OCI-LY7 (cell line): ENCODE results near the gene CD300A. TPM values are rescaled to one million over a fixed set of nuclear protein-coding genes. Genes with fewer than 3 reads are reported as not detected.
A peak's percentile ranks its signal among the peaks of the same experiment; 100 is the strongest.

Source experiments
- BruUV-seq: library from RNA; stranded (reverse); fragments of 400-500 nt; replicated peaks from 2 replicates; lab custom pipeline; 2021; lab: Mats Ljungman, UMichigan
- CTCF ChIA-PET: fragments of 300-600 bp; sonication (Branson Sonifier 250); formaldehyde crosslinking; loops from one replicate; lab custom pipeline; 2022; ENCODE audit warnings: antibody characterized with exemption; ENCODE audit not compliant: unreplicated experiment; lab: Charles Lee
- POLR2A ChIA-PET: fragments of 300-600 bp; sonication (Branson Sonifier 250); formaldehyde crosslinking; loops from one replicate; lab custom pipeline; 2022; ENCODE audit warnings: antibody characterized with exemption; lab: Charles Lee
- DNase-seq: peaks from one replicate; pipeline ENCODE4 v3.0.0-alpha.2; 2015; ENCODE audit warnings: low spot score
- H2AFZ ChIP-seq: fragments of 200-600 bp; sonication (generic), shearing (Covaris generic); 2 replicates; pipeline ENCODE4 v1.6.1; 2014; ENCODE audit warnings: mild to moderate bottlenecking, antibody characterized with exemption, low read length, moderate library complexity
- H3K27ac ChIP-seq: fragments of 200-600 bp; sonication (generic); 2 replicates; pipeline ENCODE4 v1.5.1; 2014; ENCODE audit warnings: mixed run types, low read depth, mild to moderate bottlenecking, moderate library complexity, low read length, inconsistent platforms; ENCODE audit not compliant: poor library complexity, severe bottlenecking
- H3K36me3 ChIP-seq: fragments of 200-600 bp; sonication (generic); 2 replicates; pipeline ENCODE4 v1.6.1; 2014; ENCODE audit warnings: mild to moderate bottlenecking, antibody characterized with exemption, low read length, moderate library complexity, mixed read lengths; ENCODE audit not compliant: insufficient read depth
- H3K4me1 ChIP-seq: fragments of 200-600 bp; sonication (generic); 2 replicates; pipeline ENCODE4 v1.5.1; 2014; ENCODE audit warnings: mild to moderate bottlenecking, low read length; ENCODE audit not compliant: insufficient read depth, poor library complexity, severe bottlenecking
- H3K4me2 ChIP-seq: fragments of 200-600 bp; sonication (generic); 2 replicates; pipeline ENCODE4 v1.6.1; 2014; ENCODE audit warnings: mild to moderate bottlenecking, low read length
- H3K4me3 ChIP-seq: fragments of 200-600 bp; sonication (generic); 2 replicates; pipeline ENCODE4 v1.5.1; 2014; ENCODE audit warnings: mild to moderate bottlenecking, low read depth, low read length; ENCODE audit not compliant: poor library complexity, severe bottlenecking
- H3K79me2 ChIP-seq: fragments of 200-600 bp; sonication (generic); 2 replicates; pipeline ENCODE4 v1.6.1; 2016; ENCODE audit warnings: low read depth, mild to moderate bottlenecking, low read length, moderate library complexity, mixed read lengths; ENCODE audit not compliant: insufficient read depth
- H3K9me2 ChIP-seq: fragments of 200-600 bp; sonication (generic); 2 replicates; pipeline ENCODE4 v1.6.1; 2016; ENCODE audit warnings: mild to moderate bottlenecking, low read length, mixed read lengths; ENCODE audit not compliant: insufficient read depth
- H3K9me3 ChIP-seq: fragments of 200-600 bp; sonication (generic); 2 replicates; pipeline ENCODE4 v1.6.1; 2014; ENCODE audit warnings: mild to moderate bottlenecking, mixed run types, low read length, mixed read lengths
- H4K20me1 ChIP-seq: fragments of 200-600 bp; sonication (generic); 2 replicates; pipeline ENCODE4 v1.6.1; 2014; ENCODE audit warnings: mild to moderate bottlenecking, antibody characterized with exemption, low read length, moderate library complexity, mixed read lengths; ENCODE audit not compliant: insufficient read depth
- CTCF ChIP-seq: fragments of 200-600 bp; sonication (generic); conservative IDR thresholded peaks from 2 replicates; pipeline ENCODE4 v1.5.1; 2014; ENCODE audit warnings: mild to moderate bottlenecking, antibody characterized with exemption, low read length, moderate library complexity, mixed read lengths
- EZH2phosphoT487 ChIP-seq: fragments of 200-600 bp; sonication (generic); IDR thresholded peaks from 2 replicates; pipeline ENCODE4 v1.6.1; 2018; ENCODE audit warnings: low read depth, borderline replicate concordance, mild to moderate bottlenecking, mixed run types, antibody characterized with exemption, low read length, moderate library complexity, mixed read lengths
- intact Hi-C: fragments of 100-400 bp; cut with micrococcal nuclease; formaldehyde crosslinking; loops from one replicate; pipeline ENCODE4 v1.10.0; 2022; ENCODE audit not compliant: unreplicated experiment
- total RNA-seq, 2 experiments: library from RNA; depleted of rRNA in 1 of 2; stranded (reverse); fragments of >200 nt in 1 of 2; shearing (Covaris generic) in 1 of 2; gene quantifications; 2 replicates each; pipeline ENCODE4 v1.2.3, GENCODE V29; 2014 to 2022

CD300A gene
- total RNA-seq, 2 experiments from 2014 or later = 3.5 to 6.7 TPM

GRCh38 chr17:74442291-74442669 lies 24.2 kb upstream of the CD300A start:
- Histone ChIP-seq H3K79me2 (no peaks in the 10 kb centered on the region), H3K4me1 (peaks cover 22% of the 10 kb centered on the region), H3K4me2 (peak overlapping the region; percentile 65)

GRCh38 chr17:74442670-74443515 lies 23.5 kb upstream of the CD300A start:
- CTCF ChIA-PET = no interaction called here
- no TSS peak for BruUV-seq
- Histone ChIP-seq H3K4me2 (peak overlapping the region; percentile 65), H3K27ac (peak overlapping the region; percentile 38), H3K4me3 (peak overlapping the region; percentile 58), H3K4me1 (peaks cover 22% of the 10 kb centered on the region), H2AFZ (peak overlapping the region; percentile 91), H3K36me3 (no peaks in the 10 kb centered on the region), H4K20me1 (no peaks in the 10 kb centered on the region), H3K9me2 (no peaks in the 10 kb centered on the region), H3K79me2 (no peaks in the 10 kb centered on the region), H3K9me3 (no peaks in the 10 kb centered on the region)
- intact Hi-C loops = no loop called here
- POLR2A ChIA-PET = interaction anchor here (0.9 kb wide), 1 partner anchor 11 kb away, joined by 7 read pairs; no protein-coding TSS in a partner anchor
- TF ChIP-seq CTCF (no peak), EZH2phosphoT487 (no peak)
- DNase-seq = peak; percentile 88

More at GRCh38 chr17:74442291-74442669, 24.2 kb upstream of the CD300A start:
- ChIA-PET CTCF (no interaction called here), POLR2A (no interaction called here)
- intact Hi-C loops = no loop called here
- H4K20me1 ChIP-seq = no peaks in the 10 kb centered on the region
- no TSS peak for BruUV-seq
- no peak for DNase-seq
- peak overlapping the region; percentile 58 for H3K4me3 ChIP-seq
- no peaks in the 10 kb centered on the region for H3K36me3 ChIP-seq
- no peaks in the 10 kb centered on the region for H3K9me3 ChIP-seq
- peak overlapping the region; percentile 91 for H2AFZ ChIP-seq
- no peak for TF ChIP-seq EZH2phosphoT487
- no peak for TF ChIP-seq CTCF
- H3K9me2 ChIP-seq = no peaks in the 10 kb centered on the region
- no peak overlapping the region for H3K27ac ChIP-seq
